ENCODE measurements around the gene UCN. TPM values are rescaled to one million over a fixed set of nuclear protein-coding genes. Genes with fewer than 3 reads are reported as not detected.

Gene UCN
- total and polyA plus RNA-seq, 2 experiments from 2014 or later, result 1.0 to 2.9 TPM

- no peak overlapping the region for H3K27ac ChIP-seq
- DNase-seq (ENCODE audit: low spot score), result no peak
- no peaks in the 10 kb centered on the region for H3K9me3 ChIP-seq (ENCODE audit: low read depth)
- H3K4me1 ChIP-seq (ENCODE audit: insufficient read depth), result peaks cover 3% of the 10 kb centered on the region
- no peaks in the 10 kb centered on the region for H3K36me3 ChIP-seq (replicated peaks; ENCODE audit: insufficient read depth, low read depth)
- no peaks in the 10 kb centered on the region for H3K27me3 ChIP-seq
- H3K9me2 ChIP-seq (replicated peaks; ENCODE audit: insufficient read depth), result no peaks in the 10 kb centered on the region
- 91% methylated on average over 18 of the region's 18 CpGs for WGBS (ENCODE audit: low lambda C conversion rate, missing lambda C conversion rate)
- no peak overlapping the region for H3K4me3 ChIP-seq
- H4K20me1 ChIP-seq (ENCODE audit: insufficient read depth, poor library complexity, severe bottlenecking), result no peaks in the 10 kb centered on the region
- no peak for TF ChIP-seq CTCF (IDR thresholded peaks at IDR 0.05; ENCODE audit: poor library complexity)
- TF ChIP-seq EZH2 (IDR thresholded peaks at IDR 0.05; ENCODE audit: borderline replicate concordance), result no peak
- TF ChIP-seq EZH2phosphoT487 (IDR thresholded peaks at IDR 0.05; ENCODE audit: low read depth, severe bottlenecking, unreplicated experiment), result no peak
- no peak overlapping the region for H2AFZ ChIP-seq
- no peak overlapping the region for H3K4me2 ChIP-seq
- no peaks in the 10 kb centered on the region for H3K79me2 ChIP-seq
These were observed 9.7 kb downstream of the UCN start for GRCh38 chr2:27298391-27299080.

- no peaks in the 10 kb centered on the region for H3K9me3 ChIP-seq (ENCODE audit: low read depth)
- H3K27ac ChIP-seq, result no peak overlapping the region
- no peaks in the 10 kb centered on the region for H3K36me3 ChIP-seq (replicated peaks; ENCODE audit: insufficient read depth, low read depth)
- no peak overlapping the region for H2AFZ ChIP-seq
- no peak for DNase-seq (ENCODE audit: low spot score)
- H3K27me3 ChIP-seq, result no peaks in the 10 kb centered on the region
- no peak overlapping the region for H3K4me3 ChIP-seq
- H3K4me1 ChIP-seq (ENCODE audit: insufficient read depth), result peaks cover 4% of the 10 kb centered on the region
- H3K9me2 ChIP-seq (replicated peaks; ENCODE audit: insufficient read depth), result no peaks in the 10 kb centered on the region
- TF ChIP-seq EZH2 (IDR thresholded peaks at IDR 0.05; ENCODE audit: borderline replicate concordance), result no peak
- no peak for TF ChIP-seq CTCF (IDR thresholded peaks at IDR 0.05; ENCODE audit: poor library complexity)
- TF ChIP-seq EZH2phosphoT487 (IDR thresholded peaks at IDR 0.05; ENCODE audit: low read depth, severe bottlenecking, unreplicated experiment), result no peak
- H4K20me1 ChIP-seq (ENCODE audit: insufficient read depth, poor library complexity, severe bottlenecking), result no peaks in the 10 kb centered on the region
- H3K79me2 ChIP-seq, result no peaks in the 10 kb centered on the region
- WGBS (ENCODE audit: low lambda C conversion rate, missing lambda C conversion rate), result 81% methylated on average over 3 of the region's 3 CpGs
- H3K4me2 ChIP-seq, result no peak overlapping the region
These were observed 11.1 kb downstream of the UCN start for GRCh38 chr2:27297195-27297594.

GRCh38 chr2:27296481-27296880 is 11.8 kb downstream of the UCN start:
- DNase-seq (ENCODE audit: low spot score), result no peak
- no peaks in the 10 kb centered on the region for H3K36me3 ChIP-seq (replicated peaks; ENCODE audit: insufficient read depth, low read depth)
- H3K79me2 ChIP-seq, result no peaks in the 10 kb centered on the region
- H3K4me3 ChIP-seq, result no peak overlapping the region
- H3K4me1 ChIP-seq (ENCODE audit: insufficient read depth), result peaks cover 4% of the 10 kb centered on the region
- H3K9me3 ChIP-seq (ENCODE audit: low read depth), result no peaks in the 10 kb centered on the region
- H3K4me2 ChIP-seq, result no peak overlapping the region
- H3K27me3 ChIP-seq, result peaks cover 7% of the 10 kb centered on the region
- no peak overlapping the region for H3K27ac ChIP-seq
- no peaks in the 10 kb centered on the region for H4K20me1 ChIP-seq (ENCODE audit: insufficient read depth, poor library complexity, severe bottlenecking)
- TF ChIP-seq EZH2phosphoT487 (IDR thresholded peaks at IDR 0.05; ENCODE audit: low read depth, severe bottlenecking, unreplicated experiment), result no peak
- 76% methylated on average over 4 of the region's 4 CpGs for WGBS (ENCODE audit: low lambda C conversion rate, missing lambda C conversion rate)
- H2AFZ ChIP-seq, result no peak overlapping the region
- H3K9me2 ChIP-seq (replicated peaks; ENCODE audit: insufficient read depth), result no peaks in the 10 kb centered on the region

- H3K4me1 ChIP-seq (ENCODE audit: insufficient read depth), result peaks cover 4% of the 10 kb centered on the region
- no peaks in the 10 kb centered on the region for H3K9me2 ChIP-seq (replicated peaks; ENCODE audit: insufficient read depth)
- 91% methylated on average over 8 of the region's 8 CpGs for whole genome bisulfite sequencing (ENCODE audit: low lambda C conversion rate, missing lambda C conversion rate)
- DNase-seq (ENCODE audit: low spot score), result no peak
- peaks cover 12% of the 10 kb centered on the region for H3K27me3 ChIP-seq
- H2AFZ ChIP-seq, result no peak overlapping the region
- TF ChIP-seq EZH2 (IDR thresholded peaks at IDR 0.05; ENCODE audit: borderline replicate concordance) (no peak), CTCF (IDR thresholded peaks at IDR 0.05; ENCODE audit: poor library complexity) (no peak), EZH2phosphoT487 (IDR thresholded peaks at IDR 0.05; ENCODE audit: low read depth, severe bottlenecking, unreplicated experiment) (no peak)
- H3K27ac ChIP-seq, result no peak overlapping the region
- no peaks in the 10 kb centered on the region for H4K20me1 ChIP-seq (ENCODE audit: insufficient read depth, poor library complexity, severe bottlenecking)
- H3K4me3 ChIP-seq, result no peak overlapping the region
- no peaks in the 10 kb centered on the region for H3K9me3 ChIP-seq (ENCODE audit: low read depth)
- no peak overlapping the region for H3K4me2 ChIP-seq
- no peaks in the 10 kb centered on the region for H3K36me3 ChIP-seq (replicated peaks; ENCODE audit: insufficient read depth, low read depth)
- no peaks in the 10 kb centered on the region for H3K79me2 ChIP-seq
These were observed 13.3 kb downstream of the UCN start for GRCh38 chr2:27294928-27295327.

Data from hepatocyte (in vitro differentiated cells).